Kidney glomerular epithelial cell (primary cell): ENCODE data around the gene SPIRE1.
"Not testable (repeated sequence)": the region's sequence is repeated elsewhere in the genome, so short reads cannot be mapped to it uniquely, and the experiment has no call there.

Experiments
- DNase-seq: peaks from one replicate; lab custom pipeline; 2025; lab: John Stamatoyannopoulos, UW

SPIRE1 gene

DNA sequence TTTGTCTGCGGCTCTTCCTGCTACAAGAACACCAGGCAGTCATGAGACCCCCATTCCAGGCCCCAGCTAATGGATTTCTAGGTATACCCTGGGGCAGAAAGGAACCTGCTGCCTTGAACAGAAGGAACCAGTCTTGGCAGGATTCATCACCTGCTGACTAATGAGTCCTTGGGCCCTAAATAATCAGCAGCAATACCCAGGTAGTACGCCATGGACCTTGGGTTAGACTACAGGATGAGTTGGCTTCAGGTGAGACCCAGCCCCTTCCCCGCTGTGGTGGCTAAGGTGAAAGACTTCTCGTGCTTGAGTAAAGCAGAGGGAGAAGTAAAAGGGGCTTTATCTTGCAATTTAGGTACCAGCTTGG, 105.0 kb downstream of the SPIRE1 start:
- no peak for DNase-seq

DNA sequence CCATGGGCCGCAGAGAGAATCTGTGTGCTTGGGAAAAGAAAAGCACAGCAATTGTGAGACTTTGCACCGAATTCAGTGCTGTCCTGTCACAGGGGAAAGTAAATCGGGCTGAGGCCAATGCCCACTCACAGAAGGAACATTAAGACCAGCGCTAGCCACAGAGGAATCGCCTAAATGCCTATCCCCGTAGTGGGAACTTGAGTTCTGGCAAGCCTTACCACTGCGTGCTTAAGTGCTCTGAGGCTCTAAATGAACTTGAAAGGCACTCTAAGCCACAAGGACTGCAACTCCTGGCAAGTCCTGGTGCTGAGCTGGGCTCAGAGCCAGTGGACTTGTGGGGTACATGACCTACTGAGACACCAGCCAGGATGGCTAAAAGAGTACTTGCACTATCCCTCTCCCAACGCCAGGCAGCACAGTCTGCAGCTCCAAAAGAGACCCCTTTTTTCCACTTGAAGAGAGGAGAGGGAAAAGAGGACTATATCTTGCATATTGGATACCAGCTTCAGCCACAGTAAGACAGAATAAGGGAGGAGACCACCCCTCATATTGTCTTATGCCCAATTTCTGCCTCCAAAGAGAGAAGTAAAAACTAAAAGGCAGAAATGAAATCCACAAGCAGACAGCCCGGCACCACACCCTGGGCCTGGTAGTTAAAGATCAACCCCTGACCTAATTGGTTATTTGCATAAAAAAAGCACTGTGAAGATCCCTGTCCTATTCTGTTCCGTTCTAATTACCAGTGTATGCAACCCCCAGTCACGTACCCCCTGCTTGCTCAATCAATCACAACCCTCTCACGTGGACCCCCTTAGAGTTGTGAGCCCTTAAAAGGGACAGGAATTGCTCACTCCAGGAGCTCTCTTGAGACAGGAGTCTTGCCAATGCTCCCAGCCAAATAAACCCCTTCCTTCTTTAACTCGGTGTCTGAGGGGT, 105.7 kb downstream of the SPIRE1 start:
- not testable (repeated sequence) for DNase-seq

DNA sequence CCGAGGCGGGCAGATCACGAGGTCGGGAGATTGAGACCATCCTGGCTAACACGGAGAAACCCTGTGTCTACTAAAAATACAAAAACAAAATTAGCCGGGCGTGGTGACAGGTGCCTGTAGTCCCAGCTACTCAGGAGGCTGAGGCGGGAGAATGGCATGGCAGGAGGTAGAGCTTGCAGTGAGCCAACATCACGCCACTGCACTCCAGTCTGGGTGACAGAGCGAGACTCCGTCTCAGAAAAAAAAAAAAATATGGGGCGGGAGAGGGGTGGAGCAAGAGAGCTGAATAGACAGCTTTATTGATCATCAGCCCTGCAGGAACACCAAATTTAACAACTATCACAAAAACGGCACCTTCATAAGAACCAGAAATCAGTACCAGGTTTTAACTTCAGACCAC, 106.4 kb downstream of the SPIRE1 start:
- not testable (repeated sequence) for DNase-seq

DNA sequence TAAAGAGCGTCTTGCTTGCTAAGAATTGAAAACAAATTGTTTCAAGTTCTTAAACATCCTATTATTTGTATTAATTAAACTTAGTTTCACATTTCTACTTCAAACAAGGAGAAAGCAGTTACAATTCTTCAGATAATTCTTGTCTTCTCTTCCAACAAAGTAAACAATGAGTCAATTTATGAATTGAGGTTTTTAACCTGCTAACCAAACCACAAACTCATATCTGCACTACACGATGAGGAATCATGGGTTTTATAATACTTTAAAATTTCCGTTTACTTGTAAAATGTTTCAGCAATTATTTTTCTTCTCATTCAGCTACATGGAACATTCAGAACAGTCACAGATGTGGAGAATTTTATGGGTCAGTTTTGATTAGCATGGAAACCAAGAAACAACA, 114.2 kb downstream of the SPIRE1 start:
- no peak for DNase-seq

DNA sequence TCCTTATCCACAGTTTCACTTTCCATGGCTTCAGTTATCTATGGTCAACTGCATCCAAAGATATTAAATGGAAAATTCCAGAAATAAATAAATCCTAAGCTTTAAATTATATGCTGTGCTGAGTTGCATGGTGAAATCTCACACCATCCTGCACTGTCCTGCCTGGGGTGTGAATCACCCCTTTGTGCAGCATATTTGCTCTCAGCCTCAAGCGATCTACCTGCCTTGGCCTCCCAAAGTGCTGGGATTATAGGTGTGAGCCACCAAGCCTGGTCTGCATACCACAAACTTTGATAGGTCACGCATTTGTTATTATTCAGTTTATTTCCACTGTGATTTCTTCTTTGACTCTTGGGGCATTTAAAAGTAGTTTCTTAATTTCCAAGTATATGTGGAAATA, 117.2 kb downstream of the SPIRE1 start:
- DNase-seq: no peak

DNA sequence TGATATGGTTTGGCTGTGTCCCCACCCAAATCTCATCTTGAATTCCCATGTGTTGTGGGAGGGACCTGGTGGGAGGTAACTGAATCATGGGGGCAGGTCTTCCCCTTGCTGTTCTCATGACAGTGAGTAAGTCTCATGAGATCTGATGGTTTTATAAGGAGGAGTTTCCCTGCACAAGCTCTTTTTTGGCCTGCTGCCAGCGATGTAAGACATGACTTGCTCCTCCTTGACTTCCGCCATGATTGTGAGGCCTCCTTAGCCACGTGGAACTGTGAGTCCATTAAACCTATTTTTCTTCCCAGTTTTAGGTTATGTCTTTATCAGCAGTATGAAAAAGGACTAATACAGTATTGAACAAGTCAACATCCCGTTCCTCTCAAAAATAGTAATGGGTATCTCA, 118.7 kb downstream of the SPIRE1 start:
- not testable (repeated sequence) for DNase-seq

DNA sequence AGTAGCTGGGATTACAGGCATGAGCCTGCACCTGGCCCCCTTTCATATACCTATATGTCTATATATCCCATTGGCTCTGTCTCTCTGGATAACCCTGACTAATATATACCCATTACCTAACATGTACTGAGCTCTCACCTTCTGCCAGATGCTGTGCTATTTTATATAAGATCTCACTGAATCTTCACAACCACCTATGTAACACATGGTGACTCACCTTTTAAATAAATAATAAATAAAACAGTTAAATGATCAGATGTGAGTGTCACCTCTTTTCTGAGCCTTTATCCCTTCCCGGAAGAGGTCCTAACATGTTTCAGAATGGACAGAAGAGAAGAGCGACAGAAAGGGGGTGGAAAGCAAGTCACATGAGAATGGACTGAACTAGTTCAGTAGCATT, 123.1 kb downstream of the SPIRE1 start:
- DNase-seq: no peak

DNA sequence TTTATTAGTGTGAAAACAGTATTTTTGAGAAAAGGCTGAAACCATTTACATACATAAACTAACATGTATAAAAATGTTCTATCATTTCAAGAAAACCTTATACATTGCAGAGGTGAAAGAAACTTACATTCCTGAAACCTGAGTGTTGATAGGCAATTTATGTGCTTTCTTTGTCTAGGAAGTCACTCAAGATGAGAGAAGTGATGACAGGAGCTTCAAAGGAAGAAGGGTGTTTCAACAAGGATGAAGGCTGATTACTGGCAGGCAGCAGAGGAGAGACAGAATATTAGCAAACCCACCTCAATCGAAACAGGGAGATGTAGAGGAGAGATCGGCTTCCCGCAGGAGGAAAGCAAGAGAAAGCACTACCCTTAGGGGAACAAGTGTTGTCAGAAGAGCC, 125.2 kb downstream of the SPIRE1 start:
- no peak for DNase-seq

DNA sequence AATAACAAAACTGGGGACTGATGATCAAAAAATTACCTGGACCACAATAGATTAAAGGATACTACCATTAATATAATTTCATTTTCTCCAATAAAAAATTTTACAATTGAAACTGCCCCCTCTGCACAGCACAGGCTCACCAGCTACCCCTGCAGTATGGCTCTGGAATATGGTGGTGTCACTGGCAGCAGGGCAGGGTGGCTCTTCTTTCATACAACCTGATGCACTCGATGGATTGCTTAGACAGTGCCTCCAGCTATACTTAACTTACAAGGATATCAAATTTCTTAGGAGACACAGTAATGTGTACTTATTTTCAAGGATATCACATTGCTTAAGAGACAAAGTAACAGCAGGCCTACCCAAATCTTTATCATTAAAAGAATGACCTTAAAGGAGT, 126.2 kb downstream of the SPIRE1 start:
- DNase-seq: no peak

DNA sequence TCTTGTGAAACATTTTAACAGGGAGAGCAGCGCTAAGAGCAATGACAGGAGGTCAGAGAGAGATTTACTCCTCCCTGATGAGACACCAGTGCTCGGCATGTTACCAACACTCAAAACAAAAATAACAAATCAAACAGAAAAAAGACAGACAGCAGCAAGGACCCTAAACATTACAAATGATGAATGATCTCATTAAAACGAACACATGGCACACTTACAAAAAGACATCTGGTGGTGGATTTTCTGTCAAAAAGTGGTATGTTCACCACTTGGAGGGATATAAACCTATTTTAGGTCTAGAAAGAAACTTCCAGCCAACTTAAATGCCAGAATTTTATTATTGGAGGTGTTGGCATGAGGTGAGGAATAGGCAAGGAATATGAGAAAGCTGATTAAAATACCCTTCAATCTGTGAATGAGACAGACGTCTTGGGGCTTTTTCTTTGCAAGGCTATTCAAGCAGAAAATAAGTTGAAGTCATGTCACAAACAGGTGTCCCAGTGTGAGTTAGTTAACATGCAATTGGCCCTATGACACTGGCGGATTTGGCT, 137.4 kb downstream of the SPIRE1 start:
- DNase-seq: peak; percentile 7

DNA sequence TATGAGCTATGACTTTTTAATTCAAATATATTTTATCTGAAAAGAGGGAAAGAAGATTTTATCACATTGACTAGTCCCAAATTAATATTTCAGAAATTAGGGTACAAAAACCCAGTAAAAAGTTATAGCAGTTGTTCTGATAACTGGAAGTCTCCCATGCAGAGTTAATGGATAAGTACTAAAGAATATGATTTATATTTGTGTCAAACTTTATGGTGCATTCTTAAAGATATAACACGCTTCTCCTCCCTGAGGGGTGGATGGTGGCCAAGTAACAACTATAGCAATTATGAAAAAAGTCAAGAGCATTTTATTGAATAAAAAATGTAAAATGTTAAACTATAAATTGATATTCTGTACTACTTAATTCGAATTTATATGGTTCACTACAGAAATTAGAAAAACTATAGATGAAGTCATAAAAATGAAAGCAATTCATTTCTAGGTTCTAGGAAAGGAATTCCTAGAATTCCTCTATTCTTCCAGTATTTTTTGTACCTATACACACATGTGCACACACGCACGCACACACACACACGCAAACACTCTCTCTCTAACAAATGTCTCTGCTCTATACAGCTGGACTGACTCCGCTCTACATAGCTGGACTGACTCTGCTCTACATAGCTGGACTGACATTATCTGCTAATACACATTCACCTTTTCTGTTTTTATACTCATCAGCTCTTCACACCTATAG, 138.9 kb downstream of the SPIRE1 start:
- DNase-seq: no peak

DNA sequence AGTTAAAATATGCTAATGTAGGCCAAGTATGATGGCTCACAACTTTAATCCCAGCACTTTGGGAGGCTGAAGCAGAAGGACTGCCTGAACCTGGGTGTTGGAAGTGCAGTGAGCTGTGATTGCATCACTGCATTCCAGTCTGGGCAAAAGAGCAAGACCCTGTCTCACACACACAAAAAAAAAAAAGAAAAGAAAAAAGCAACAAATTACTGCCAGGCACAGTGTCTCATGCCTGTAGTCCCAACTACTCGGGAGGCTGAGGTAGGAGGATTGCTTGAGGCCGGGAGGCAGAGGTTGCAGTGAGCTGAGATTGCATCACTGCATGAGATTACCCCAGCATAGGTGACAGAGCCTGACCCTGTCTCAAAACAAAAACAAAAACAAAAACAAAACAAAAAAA, 139.6 kb downstream of the SPIRE1 start:
- DNase-seq: no peak

DNA sequence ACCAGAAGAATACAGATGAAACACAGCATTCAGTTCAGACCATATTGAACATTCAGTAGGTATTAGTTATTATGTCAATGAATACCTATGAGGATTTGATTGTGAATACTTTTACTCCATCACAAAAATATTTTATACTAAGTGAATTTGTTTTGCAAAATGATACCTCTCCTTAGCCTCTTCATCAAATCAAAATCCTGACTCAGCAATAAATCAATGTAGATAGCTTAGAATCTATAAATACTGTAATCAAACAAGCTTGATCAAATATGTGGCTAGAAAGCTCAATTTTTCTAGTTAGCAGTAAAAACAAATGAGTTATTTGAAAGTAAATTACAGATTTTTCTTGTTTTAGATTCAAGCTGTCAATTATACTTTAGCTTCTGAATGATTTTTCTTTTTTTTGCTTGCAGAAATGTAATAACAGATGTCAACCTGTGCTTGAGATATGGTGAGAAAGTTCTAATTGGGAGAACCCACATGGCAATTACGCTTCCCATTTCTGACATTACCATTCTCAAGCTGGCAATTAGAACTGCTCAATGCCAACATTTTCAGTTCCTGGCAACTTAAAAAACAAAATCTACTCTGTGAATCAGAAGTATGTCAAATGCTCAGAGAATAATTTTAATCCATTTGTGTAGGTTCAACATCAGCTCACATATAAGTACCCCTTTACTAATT, 140.6 kb downstream of the SPIRE1 start:
- DNase-seq: no peak

DNA sequence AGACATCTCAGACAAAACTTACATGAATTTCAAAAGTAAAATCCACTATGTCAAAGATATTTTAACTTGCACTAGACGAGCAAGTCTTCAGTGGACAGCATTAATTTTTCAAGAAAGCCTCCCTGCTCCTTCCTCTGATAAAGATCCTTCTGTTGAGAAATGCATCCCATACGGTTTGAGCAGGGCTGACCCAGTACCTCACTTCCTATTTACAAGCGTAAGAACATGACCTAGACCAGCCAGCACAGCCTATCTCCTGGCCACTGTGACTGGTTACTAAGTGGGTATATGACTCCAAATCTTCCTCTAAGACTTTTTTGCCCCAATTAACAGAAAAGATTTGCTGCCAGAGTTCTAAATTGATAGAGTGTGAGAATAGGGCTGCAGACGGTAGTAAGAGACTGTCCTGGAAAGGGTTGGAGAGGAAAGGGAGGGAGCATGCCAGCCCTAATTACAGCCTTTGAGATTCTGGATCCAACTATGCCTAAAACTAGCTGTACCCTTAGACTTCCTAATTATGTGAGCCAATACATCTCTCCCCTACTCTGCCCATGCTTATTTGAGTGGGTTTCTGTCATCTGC, 141.8 kb downstream of the SPIRE1 start:
- DNase-seq: no peak

DNA sequence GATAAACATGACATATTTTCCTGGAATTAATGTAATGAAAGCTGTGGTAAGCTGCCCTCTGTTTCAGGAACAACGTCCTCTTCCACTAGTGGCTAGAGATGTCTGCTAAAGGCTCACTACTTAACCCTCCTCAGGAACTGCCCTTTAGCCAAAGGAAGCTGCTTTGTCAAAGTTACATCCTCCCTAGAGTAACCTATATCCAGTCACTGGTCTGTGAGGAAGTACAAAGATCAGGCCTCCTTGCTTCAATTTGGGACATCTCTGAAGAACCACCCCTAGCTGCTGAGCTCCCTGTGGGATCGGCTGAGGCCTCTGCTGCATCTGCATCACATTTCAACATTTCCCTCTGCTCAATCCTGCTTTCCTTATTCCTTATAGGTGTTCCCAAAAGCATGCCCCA, 142.4 kb downstream of the SPIRE1 start:
- DNase-seq: no peak

DNA sequence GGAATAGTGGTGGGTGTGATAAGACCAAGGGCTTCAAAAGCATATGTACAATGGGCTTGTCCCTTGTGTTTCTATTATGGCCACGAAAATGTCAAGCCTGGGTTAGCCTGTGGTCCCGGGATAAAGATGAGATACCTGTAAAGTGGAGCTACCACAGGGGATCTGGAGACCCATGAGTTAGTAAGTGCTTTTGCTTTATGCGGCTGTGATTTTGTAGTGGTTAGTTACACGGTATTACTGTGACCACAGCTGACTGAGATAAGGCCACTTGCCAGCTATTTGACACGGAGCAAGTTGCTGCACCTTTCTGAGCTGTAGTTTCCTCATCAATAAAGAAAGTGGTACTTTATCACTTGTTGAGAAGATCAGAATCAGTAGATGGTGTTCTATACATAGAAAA, 150.9 kb downstream of the SPIRE1 start:
- DNase-seq: no peak

DNA sequence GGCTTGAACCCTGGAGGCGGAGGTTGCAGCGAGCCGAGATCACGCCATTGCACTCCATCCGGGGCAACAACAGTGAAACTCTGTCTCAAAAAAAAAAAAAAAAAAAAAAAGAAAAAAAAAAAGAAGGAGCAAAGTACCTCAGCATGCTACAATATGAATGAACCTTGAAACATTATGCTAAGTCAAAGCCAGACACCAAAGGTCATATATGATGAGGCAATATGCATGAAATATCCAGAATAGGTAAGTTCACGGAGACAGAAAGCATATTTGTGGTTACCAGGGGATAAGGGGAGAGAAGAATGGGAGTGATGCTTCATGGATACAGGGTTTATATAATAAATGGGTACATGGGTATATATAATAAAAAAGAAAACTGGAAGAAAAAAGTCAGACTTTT, 156.9 kb downstream of the SPIRE1 start:
- no peak for DNase-seq

DNA sequence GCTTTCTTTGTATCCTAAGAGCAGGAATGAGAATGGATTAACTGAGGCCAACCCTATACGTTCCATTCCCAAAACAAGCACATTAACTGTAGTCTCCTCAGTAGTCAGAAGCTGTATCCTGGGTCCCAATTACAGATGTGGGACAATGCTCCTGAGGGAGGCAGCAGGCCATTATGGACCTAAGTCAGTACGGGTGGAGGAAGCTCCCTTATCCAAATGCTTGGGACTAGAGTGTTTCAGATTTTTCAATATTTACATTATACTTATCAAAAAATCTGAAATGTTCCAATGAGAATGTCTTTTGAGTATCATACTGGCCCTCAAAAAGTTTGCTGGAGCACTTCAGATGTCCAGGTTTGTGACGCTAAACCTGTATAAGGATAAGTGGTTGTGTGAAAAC, 160.1 kb downstream of the SPIRE1 start:
- no peak for DNase-seq

DNA sequence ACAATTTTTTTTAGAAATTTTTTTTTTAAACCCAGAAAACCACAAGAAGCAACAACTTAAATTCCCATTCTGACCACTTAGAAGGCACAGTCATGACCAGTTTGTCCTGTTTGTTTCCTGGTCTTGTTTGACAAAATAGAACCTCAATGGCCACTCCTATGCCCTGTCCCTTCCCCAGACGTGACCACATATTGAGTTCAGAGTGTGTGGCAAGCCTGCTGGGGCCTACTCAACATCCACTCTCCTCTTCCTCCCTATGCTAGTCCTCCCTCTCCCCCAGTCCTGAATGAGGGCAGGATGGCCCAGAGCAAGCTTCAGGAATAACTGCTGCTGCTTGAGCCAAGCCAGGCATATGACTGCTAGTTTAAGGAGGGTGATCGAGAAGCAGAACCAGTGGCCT, 160.6 kb downstream of the SPIRE1 start:
- no peak for DNase-seq

DNA sequence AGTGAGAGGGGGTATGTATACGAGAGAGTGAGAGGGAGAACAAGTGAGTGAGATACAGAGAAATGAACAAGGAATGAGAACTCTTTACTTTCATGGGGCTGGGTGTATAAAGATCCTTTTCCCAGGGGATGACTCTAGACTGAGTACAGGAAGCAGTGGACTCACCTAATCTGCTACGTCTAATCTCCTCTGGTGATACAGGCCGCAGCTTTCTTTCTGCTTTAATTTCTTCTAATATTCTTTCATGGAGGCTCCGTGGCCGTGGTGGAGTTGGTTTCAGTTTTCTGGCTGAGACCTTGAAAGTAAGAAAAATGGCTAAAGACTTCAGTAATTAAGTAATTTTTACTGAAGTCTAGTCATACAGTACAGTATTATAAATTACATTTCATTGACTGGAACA, 165.0 kb downstream of the SPIRE1 start:
- DNase-seq: no peak

DNA sequence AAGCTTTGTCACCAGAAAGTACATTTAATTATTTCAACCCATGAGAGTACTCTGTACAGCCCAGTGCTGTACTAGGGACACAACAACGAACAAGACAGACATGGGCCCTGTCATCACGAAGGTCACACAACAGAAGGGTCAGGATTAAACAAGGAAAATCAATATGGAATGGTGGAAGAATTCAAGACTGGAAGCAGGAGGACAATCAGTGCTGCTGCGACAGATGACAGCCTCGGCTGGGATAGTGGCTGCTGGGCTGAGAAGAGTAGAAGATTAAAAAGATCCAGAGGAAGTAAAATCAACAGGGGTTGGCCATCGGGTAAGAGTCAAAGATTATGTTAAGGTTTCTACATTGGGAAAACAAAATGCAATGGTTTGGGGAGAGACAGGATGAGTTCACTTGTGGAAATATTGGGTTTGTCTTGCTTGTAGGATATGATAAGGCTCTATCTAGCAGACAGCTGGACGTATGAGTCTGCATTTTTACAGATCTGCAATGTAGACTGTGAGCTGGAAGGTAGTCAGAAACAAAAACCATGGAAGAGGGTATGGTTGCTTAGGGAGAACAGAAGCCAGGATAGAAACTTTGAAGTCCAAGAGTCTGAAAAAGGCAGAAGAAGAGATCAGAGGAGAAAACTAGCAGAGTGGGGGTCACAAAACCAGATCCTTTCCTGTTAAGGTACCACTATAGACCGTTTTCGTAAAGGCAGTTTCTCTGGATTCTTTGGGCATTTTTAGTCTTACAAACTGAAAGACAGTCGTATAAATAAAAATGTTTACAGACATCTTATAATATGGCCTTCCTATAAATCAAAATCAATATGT, 166.1 kb downstream of the SPIRE1 start:
- no peak for DNase-seq
